DOHH2 (cell line): ENCODE data around the gene PTPRN2.

Experiments used
- H3F3A ChIP-seq: fragments of 200-600 bp; sonication (generic), shearing (Covaris generic); 2 replicates; pipeline ENCODE4 v1.6.0; 2016; ENCODE audit warnings: antibody characterized with exemption, mild to moderate bottlenecking; ENCODE audit not compliant: control insufficient read depth, insufficient read depth
- H3K27ac ChIP-seq: fragments of 200-600 bp; sonication (generic); 2 replicates; pipeline ENCODE4 v1.5.1; 2014; ENCODE audit warnings: low read depth, mild to moderate bottlenecking, low read length, moderate library complexity
- H3K27me3 ChIP-seq: fragments of 200-600 bp; sonication (generic); 2 replicates; pipeline ENCODE4 v1.6.1; 2014; ENCODE audit warnings: mild to moderate bottlenecking, low read length, mixed read lengths; ENCODE audit not compliant: control insufficient read depth
- H3K36me3 ChIP-seq: fragments of 200-600 bp; sonication (generic); 2 replicates; pipeline ENCODE4 v1.6.1; 2014; ENCODE audit warnings: mild to moderate bottlenecking, low read length, moderate library complexity, mixed read lengths; ENCODE audit not compliant: control insufficient read depth
- H3K4me1 ChIP-seq: fragments of 200-600 bp; sonication (generic); 2 replicates; pipeline ENCODE4 v1.6.1; 2014; ENCODE audit warnings: mild to moderate bottlenecking, low read length, mixed read lengths; ENCODE audit not compliant: control insufficient read depth
- H3K4me2 ChIP-seq: fragments of 200-600 bp; sonication (generic); 2 replicates; pipeline ENCODE4 v1.6.0; 2014; ENCODE audit warnings: mild to moderate bottlenecking, low read length, moderate library complexity
- H3K4me3 ChIP-seq: fragments of 200-600 bp; sonication (generic); 2 replicates; pipeline ENCODE4 v1.5.1; 2014; ENCODE audit warnings: mild to moderate bottlenecking, low read length, mixed read lengths
- H3K79me2 ChIP-seq: fragments of 200-600 bp; sonication (generic); 2 replicates; pipeline ENCODE4 v1.6.1; 2014; ENCODE audit warnings: mild to moderate bottlenecking, low read length, mixed read lengths; ENCODE audit not compliant: control insufficient read depth
- H3K9me2 ChIP-seq: fragments of 200-600 bp; sonication (generic); replicated peaks from 2 replicates; pipeline ENCODE4 v1.6.1; 2014; ENCODE audit warnings: mild to moderate bottlenecking, low read length, mixed read lengths; ENCODE audit not compliant: control insufficient read depth
- H3K9me3 ChIP-seq: fragments of 200-600 bp; sonication (generic); 2 replicates; pipeline ENCODE4 v1.6.1; 2014; ENCODE audit warnings: antibody characterized with exemption, low read length, mixed read lengths; ENCODE audit not compliant: control insufficient read depth, insufficient read depth
- H4K20me1 ChIP-seq: fragments of 200-600 bp; sonication (generic); 2 replicates; pipeline ENCODE4 v1.6.0; 2014; ENCODE audit warnings: low read depth, mild to moderate bottlenecking, antibody characterized with exemption, low read length, moderate library complexity; ENCODE audit not compliant: control insufficient read depth, insufficient read depth
- EZH2phosphoT487 ChIP-seq: fragments of 200-600 bp; sonication (generic); IDR thresholded peaks from 2 replicates; pipeline ENCODE4 v1.6.1; 2017; ENCODE audit warnings: borderline replicate concordance, mild to moderate bottlenecking, antibody characterized with exemption, low read length, moderate library complexity, mixed read lengths
- TF ChIP-seq, protein P1 (sequence below): fragments of 200-600 bp; sonication (generic); IDR thresholded peaks from one replicate; pipeline ENCODE4 v1.5.1; 2014; ENCODE audit warnings: antibody characterized with exemption, mild to moderate bottlenecking, low read depth, low read length; ENCODE audit not compliant: poor library complexity, severe bottlenecking

PTPRN2 gene

DNA sequence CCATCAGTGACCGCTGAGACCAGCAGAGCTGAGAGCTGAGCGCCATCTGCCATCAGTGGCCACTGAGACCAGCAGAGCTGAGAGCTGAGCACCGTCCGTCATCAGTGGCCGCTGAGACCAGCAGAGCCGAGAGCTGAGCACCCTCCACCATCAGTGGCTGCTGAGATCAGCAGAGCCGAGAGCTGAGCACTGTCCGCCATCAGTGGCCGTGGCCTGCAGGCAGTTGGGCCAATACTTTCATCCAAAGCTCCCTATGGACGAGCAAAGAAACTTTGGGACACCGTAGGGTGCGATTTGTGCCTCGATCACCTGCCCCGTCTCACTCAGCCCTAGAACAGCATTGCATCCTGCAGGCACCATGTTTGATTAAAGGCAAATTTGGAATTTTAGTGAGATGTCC, 985.0 kb downstream of the PTPRN2 start:
- no peaks in the 10 kb centered on the region for H3K4me1 ChIP-seq
- no peaks in the 10 kb centered on the region for H3K9me2 ChIP-seq
- H3K27ac ChIP-seq: no peak overlapping the region
- H3K79me2 ChIP-seq: no peaks in the 10 kb centered on the region
- no peak overlapping the region for H3K4me2 ChIP-seq
- no peaks in the 10 kb centered on the region for H3K36me3 ChIP-seq
- no peaks in the 10 kb centered on the region for H3F3A ChIP-seq
- no peaks in the 10 kb centered on the region for H4K20me1 ChIP-seq
- H3K4me3 ChIP-seq: no peak overlapping the region
- no peaks in the 10 kb centered on the region for H3K27me3 ChIP-seq
- no peak for TF ChIP-seq EZH2phosphoT487
- TF ChIP-seq, protein P1, sequence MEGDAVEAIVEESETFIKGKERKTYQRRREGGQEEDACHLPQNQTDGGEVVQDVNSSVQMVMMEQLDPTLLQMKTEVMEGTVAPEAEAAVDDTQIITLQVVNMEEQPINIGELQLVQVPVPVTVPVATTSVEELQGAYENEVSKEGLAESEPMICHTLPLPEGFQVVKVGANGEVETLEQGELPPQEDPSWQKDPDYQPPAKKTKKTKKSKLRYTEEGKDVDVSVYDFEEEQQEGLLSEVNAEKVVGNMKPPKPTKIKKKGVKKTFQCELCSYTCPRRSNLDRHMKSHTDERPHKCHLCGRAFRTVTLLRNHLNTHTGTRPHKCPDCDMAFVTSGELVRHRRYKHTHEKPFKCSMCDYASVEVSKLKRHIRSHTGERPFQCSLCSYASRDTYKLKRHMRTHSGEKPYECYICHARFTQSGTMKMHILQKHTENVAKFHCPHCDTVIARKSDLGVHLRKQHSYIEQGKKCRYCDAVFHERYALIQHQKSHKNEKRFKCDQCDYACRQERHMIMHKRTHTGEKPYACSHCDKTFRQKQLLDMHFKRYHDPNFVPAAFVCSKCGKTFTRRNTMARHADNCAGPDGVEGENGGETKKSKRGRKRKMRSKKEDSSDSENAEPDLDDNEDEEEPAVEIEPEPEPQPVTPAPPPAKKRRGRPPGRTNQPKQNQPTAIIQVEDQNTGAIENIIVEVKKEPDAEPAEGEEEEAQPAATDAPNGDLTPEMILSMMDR: no peak
- no peaks in the 10 kb centered on the region for H3K9me3 ChIP-seq

- no peaks in the 10 kb centered on the region for H3F3A ChIP-seq
- no peak overlapping the region for H3K27ac ChIP-seq
- no peak overlapping the region for H3K4me3 ChIP-seq
- TF ChIP-seq EZH2phosphoT487: no peak
- TF ChIP-seq, protein P1: no peak
- no peaks in the 10 kb centered on the region for H3K79me2 ChIP-seq
- H3K27me3 ChIP-seq: no peaks in the 10 kb centered on the region
- no peaks in the 10 kb centered on the region for H3K9me2 ChIP-seq
- H4K20me1 ChIP-seq: no peaks in the 10 kb centered on the region
- no peaks in the 10 kb centered on the region for H3K4me1 ChIP-seq
- H3K36me3 ChIP-seq: no peaks in the 10 kb centered on the region
- no peak overlapping the region for H3K4me2 ChIP-seq
- no peaks in the 10 kb centered on the region for H3K9me3 ChIP-seq
Observed at GRCh38 chr7:157602156-157602555, 985.5 kb downstream of the PTPRN2 start.

GRCh38 chr7:157601530-157601929, 986.1 kb downstream of the PTPRN2 start:
- H3K27me3 ChIP-seq: no peaks in the 10 kb centered on the region
- H3F3A ChIP-seq: no peaks in the 10 kb centered on the region
- TF ChIP-seq, protein P1: no peak
- TF ChIP-seq EZH2phosphoT487: no peak
- H4K20me1 ChIP-seq: no peaks in the 10 kb centered on the region
- H3K4me3 ChIP-seq: no peak overlapping the region
- no peaks in the 10 kb centered on the region for H3K9me2 ChIP-seq
- H3K4me2 ChIP-seq: no peak overlapping the region
- no peaks in the 10 kb centered on the region for H3K36me3 ChIP-seq
- no peaks in the 10 kb centered on the region for H3K4me1 ChIP-seq
- H3K27ac ChIP-seq: no peak overlapping the region
- H3K79me2 ChIP-seq: no peaks in the 10 kb centered on the region
- no peaks in the 10 kb centered on the region for H3K9me3 ChIP-seq

DNA sequence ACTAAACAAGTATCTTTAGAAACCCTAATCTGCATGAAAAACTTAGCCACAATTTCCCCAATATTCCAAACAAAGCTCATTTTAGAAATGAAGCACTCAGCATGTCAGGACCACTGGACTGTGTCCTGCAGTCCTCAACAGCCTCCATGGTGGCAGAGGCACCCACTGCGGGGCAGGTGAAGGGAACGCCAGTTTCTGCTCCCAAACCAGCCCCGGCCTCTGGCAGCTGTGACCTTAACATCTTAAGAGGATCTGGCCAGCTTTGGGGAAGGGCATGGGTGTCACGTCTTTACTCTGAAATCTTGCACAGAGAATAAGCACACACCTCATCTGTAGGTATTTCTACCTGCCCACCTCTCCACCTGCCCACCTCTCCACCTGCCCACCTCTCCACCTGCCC, 988.1 kb downstream of the PTPRN2 start:
- Histone ChIP-seq H4K20me1 (no peaks in the 10 kb centered on the region), H3K27me3 (no peaks in the 10 kb centered on the region), H3K9me3 (no peaks in the 10 kb centered on the region), H3K79me2 (no peaks in the 10 kb centered on the region), H3K4me3 (no peak overlapping the region), H3K4me2 (no peak overlapping the region), H3K4me1 (no peaks in the 10 kb centered on the region), H3F3A (no peaks in the 10 kb centered on the region), H3K36me3 (no peaks in the 10 kb centered on the region), H3K9me2 (no peaks in the 10 kb centered on the region), H3K27ac (no peak overlapping the region)
- TF ChIP-seq EZH2phosphoT487: no peak
- TF ChIP-seq, protein P1: no peak
